AG04449 (cell line): ENCODE data around the gene PPP1R13B.

Experiments used
- CTCF ChIA-PET: fragments of 350-600 bp; formaldehyde crosslinking; extraction: SDS; loops from one replicate; lab custom pipeline; 2021; ENCODE audit warnings: antibody characterized with exemption; lab: Yijun Ruan, JAX
- POLR2A ChIA-PET: fragments of 400-600, 350-600 bp; formaldehyde crosslinking; extraction: SDS; loops from one replicate; lab custom pipeline; 2020; ENCODE audit warnings: antibody characterized with exemption, inconsistent platforms; lab: Yijun Ruan, JAX
- DNase-seq: peaks from one replicate; pipeline ENCODE4 v3.0.0-alpha.2; 2010; ENCODE audit warnings: low read depth, low spot score
- H3K4me3 ChIP-seq: 2 replicates; pipeline ENCODE4 v1.5.1; 2011; ENCODE audit warnings: low read depth, mild to moderate bottlenecking, control low read depth, low read length
- CTCF ChIP-seq: IDR thresholded peaks from one replicate; pipeline ENCODE4 v1.5.1; 2011; ENCODE audit warnings: mild to moderate bottlenecking, moderate library complexity, low read length, control low read depth, inconsistent platforms; ENCODE audit not compliant: insufficient read depth; ENCODE audit errors: missing control alignments

The PPP1R13B gene

GRCh38 chr14:103875010-103875409 is 27.6 kb upstream of the PPP1R13B start:
- H3K4me3 ChIP-seq: no peak overlapping the region
- no peak for DNase-seq
- POLR2A ChIA-PET: no interaction called here
- CTCF ChIA-PET: no interaction called here
- no peak for TF ChIP-seq CTCF

GRCh38 chr14:103872481-103873113 is 25.2 kb upstream of the PPP1R13B start:
- ChIA-PET POLR2A (no interaction called here), CTCF (no interaction called here)
- no peak for DNase-seq
- no peak for TF ChIP-seq CTCF
- no peak overlapping the region for H3K4me3 ChIP-seq

- no peak overlapping the region; the same call in 1 of the 2 replicates for H3K4me3 ChIP-seq
- DNase-seq: no peak
- CTCF ChIA-PET: no interaction called here
- POLR2A ChIA-PET: no interaction called here
- no peak for TF ChIP-seq CTCF
Measured at GRCh38 chr14:103871596-103872480, 24.5 kb upstream of the PPP1R13B start.

- H3K4me3 ChIP-seq: no peak overlapping the region
- no peak for DNase-seq
- ChIA-PET CTCF (interaction anchor here (0.8 kb wide), 1 partner anchor 30 kb away, joined by 3 read pairs; no protein-coding TSS in a partner anchor), POLR2A (no interaction called here)
- TF ChIP-seq CTCF: no peak
Measured at GRCh38 chr14:103870891-103871595, 23.7 kb upstream of the PPP1R13B start.

GRCh38 chr14:103870144-103870876 is 22.9 kb upstream of the PPP1R13B start:
- no peak for DNase-seq
- no peak overlapping the region for H3K4me3 ChIP-seq
- POLR2A ChIA-PET: no interaction called here
- CTCF ChIA-PET: interaction anchor here (0.8 kb wide), 1 partner anchor 30 kb away, joined by 3 read pairs; no protein-coding TSS in a partner anchor
- no peak for TF ChIP-seq CTCF
